ENCODE data around the gene NDUFB10. TPM values are rescaled to one million over a fixed set of nuclear protein-coding genes. Genes with fewer than 3 reads are reported as not detected.
"Not testable (repeated sequence)": the region's sequence is repeated elsewhere in the genome, so short reads cannot be mapped to it uniquely, and the experiment has no call there.

NDUFB10 gene
- total RNA-seq, 8 experiments from 2014 or later, result 153 to 255 (median 183) TPM

DNA sequence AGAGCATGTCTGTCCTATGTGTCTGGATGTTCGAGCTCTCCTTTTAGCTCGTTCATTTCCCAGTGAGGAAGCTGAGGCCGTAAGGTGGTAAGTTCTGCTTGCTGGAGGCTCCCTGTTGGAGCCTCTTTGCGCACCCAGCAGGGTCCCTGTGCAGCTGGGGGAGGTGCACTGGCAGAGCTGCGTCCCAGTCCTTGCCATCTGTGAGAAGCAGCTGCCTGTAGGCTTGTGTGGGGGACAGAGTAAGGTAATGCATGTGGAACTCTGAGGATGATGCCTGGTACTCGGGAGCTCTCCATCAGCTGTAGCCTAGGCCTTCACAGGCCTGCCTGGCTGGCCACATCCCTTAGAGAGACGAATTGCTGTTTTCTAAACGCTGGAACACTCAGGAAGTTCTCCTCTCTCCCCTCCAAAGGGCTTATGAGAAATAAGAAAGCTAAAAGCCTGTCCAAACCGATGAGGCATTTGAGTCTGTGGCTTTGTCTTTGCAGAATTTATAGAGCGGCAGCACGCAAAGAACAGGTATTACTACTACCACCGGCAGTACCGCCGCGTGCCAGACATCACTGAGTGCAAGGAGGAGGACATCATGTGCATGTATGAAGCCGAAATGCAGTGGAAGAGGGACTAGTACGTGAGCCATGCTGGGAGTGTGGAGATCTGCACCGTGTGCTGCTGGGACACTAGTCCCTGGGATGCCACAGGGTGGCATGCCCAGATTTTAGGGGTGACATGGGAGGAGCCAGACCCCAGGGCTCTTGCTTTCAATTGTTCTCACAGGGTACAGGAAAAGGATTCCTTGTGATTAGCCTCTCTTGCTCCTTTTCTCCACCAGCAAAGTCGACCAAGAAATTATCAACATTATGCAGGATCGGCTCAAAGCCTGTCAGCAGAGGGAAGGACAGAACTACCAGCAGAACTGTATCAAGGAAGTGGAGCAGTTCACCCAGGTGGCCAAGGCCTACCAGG is 1.6 kb downstream of the NDUFB10 start:
- in situ Hi-C loops (cut with MboI; ENCODE audit: low pct_unique_long_range_greater_than_20kb in 2 of 9, low sequenced_read_pairs in 9 of 9, unreplicated experiment in 9 of 9), result no loop called here

DNA sequence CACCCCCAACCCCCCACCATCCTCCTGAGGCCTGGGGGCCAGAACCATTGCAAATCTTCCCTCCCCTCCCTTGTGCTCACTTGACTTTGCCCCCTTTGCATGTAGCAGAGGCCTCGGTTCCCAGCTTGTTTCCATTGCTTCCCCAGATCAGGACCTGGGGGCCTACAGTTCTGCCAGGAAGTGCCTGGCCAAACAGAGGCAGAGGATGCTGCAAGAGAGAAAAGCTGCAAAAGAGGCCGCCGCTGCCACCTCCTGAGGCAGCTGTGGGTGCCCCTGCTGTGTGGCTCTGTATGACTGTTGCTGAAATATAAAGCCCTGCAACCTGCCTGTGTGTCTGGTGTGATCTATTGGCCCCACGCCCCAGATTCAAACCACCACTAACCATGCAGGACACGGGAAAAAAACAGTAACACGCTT is 2.3 kb downstream of the NDUFB10 start:
- in situ Hi-C loops (cut with MboI; ENCODE audit: low pct_unique_long_range_greater_than_20kb in 2 of 9, low sequenced_read_pairs in 9 of 9, unreplicated experiment in 9 of 9), result no loop called here
- Histone ChIP-seq H3K4me3 (no peak overlapping the region), H3K4me1 (replicated peaks in 1 of 2) (peaks cover 25 to 30% of the 10 kb centered on the region in 2 donors), H3K27ac (no peak overlapping the region)
- no peak for ATAC-seq (replicated peaks in 6 of 8)
- 33 to 100% (median 53%) methylated on average over 1 to 3 of the region's 6 CpGs; no CpG with 5 or more reads in 7 of the 10 experiments for WGBS, 10 experiments

More for the DNA sequence above, 1.6 kb downstream of the NDUFB10 start:
- Histone ChIP-seq H3K4me3 (peak overlapping the region in 4 of 5 donors; percentile 71 to 93 (median 90)), H3K4me1 (replicated peaks in 1 of 2) (peaks cover 24 to 28% of the 10 kb centered on the region in 2 donors), H3K27ac (no peak overlapping the region)
- ATAC-seq (replicated peaks in 6 of 8), result peak in 3 of 8 experiments; percentile 5 to 9 (median 8)
- WGBS, 10 experiments, result 0 to 60% (median 36%) methylated on average over 1 to 7 of the region's 20 CpGs; no CpG with 5 or more reads in 2 of the 10 experiments

- in situ Hi-C loops (cut with MboI; ENCODE audit: low pct_unique_long_range_greater_than_20kb in 2 of 9, low sequenced_read_pairs in 9 of 9, unreplicated experiment in 9 of 9); ATAC-seq (replicated peaks in 6 of 8); H3K27ac ChIP-seq: not testable (repeated sequence)
- peak overlapping the region in 2 of 5 donors; percentile 89 to 96 for H3K4me3 ChIP-seq
- 42 to 83% (median 67%) methylated on average over 1 to 8 of the region's 37 CpGs; no CpG with 5 or more reads in 5 of the 10 experiments for WGBS, 10 experiments
- peaks cover 25 to 30% of the 10 kb centered on the region in 2 donors for H3K4me1 ChIP-seq (replicated peaks in 1 of 2)
Measured at GRCh38 chr16:1962161-1963153, 3.1 kb downstream of the NDUFB10 start.

- Histone ChIP-seq H3K4me1 (replicated peaks in 1 of 2) (peaks cover 25 to 28% of the 10 kb centered on the region in 2 donors), H3K4me3 (peak overlapping the region; percentile 69 to 96 (median 89)), H3K27ac (peak overlapping the region; percentile 62 to 94)
- WGBS, 10 experiments, result 0 to 47% (median 6%) methylated on average over 3 to 19 of the region's 44 CpGs; no CpG with 5 or more reads in 1 of the 10 experiments
- in situ Hi-C loops (cut with MboI; ENCODE audit: low pct_unique_long_range_greater_than_20kb in 2 of 9, low sequenced_read_pairs in 9 of 9, unreplicated experiment in 9 of 9), result no loop called here
- peak in 6 of 8 experiments; percentile 0 to 27 (median 2) for ATAC-seq (replicated peaks in 6 of 8)
Measured at GRCh38 chr16:1963806-1964505, 4.6 kb downstream of the NDUFB10 start.

- ATAC-seq (replicated peaks in 6 of 8), result peak; percentile 55 to 91 (median 88)
- H3K4me1 ChIP-seq (replicated peaks in 1 of 2), result peaks cover 25 to 26% of the 10 kb centered on the region in 2 donors
- H3K4me3 ChIP-seq, result peak within 1 kb of the TSS; percentile 69 to 96 (median 89)
- peak within 1 kb of the TSS; percentile 88 to 94 for H3K27ac ChIP-seq
- in situ Hi-C loops (cut with MboI; ENCODE audit: low pct_unique_long_range_greater_than_20kb in 2 of 9, low sequenced_read_pairs in 9 of 9, unreplicated experiment in 9 of 9), result no loop called here
- 0 to 4% (median 0%) methylated on average over 2 to 16 of the region's 97 CpGs; no CpG with 5 or more reads in 5 of the 10 experiments for WGBS, 10 experiments
Measured at GRCh38 chr16:1964506-1965395, 5.4 kb downstream of the NDUFB10 start, which contains the start of gene RPS2. TSS of gene RPS2 (minus strand) at chr16:1964826. CDS start at chr16:1964625, 201 bp downstream.

DNA sequence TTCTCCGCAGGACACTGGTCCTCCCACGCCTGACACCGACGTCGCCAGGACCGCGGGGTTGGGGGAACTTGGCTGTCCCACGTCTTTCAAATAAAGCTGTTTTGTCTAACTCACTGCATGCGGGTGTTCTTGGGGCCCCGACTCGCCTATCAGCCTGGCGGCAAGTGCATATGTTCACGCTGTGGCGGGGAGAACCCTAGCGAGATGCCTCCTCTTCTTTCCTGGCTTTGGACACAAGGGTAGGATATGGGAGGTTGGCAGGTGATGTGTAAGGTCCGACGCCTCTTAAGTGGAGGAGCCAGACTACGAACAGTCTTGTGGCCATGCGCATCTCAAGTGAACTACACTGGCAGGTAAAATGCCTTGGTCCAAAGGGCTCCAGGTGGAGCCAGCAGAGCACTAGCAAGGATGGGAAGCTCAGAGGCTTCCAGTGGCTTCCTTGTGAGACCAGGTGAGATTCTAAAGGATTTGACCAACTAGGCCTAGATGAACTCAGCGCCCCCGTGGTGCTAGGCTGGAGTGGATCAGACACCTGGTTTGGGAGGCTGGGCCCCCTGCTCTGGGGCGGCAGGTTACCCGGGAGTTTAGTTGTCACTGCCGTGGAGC is 6.2 kb downstream of the NDUFB10 start:
- WGBS, 10 experiments, result 0 to 61% (median 11%) methylated on average over 1 to 12 of the region's 24 CpGs; no CpG with 5 or more reads in 5 of the 10 experiments
- H3K27ac ChIP-seq, result peak overlapping the region; percentile 88 to 94
- in situ Hi-C loops (cut with MboI; ENCODE audit: low pct_unique_long_range_greater_than_20kb in 2 of 9, low sequenced_read_pairs in 9 of 9, unreplicated experiment in 9 of 9), result no loop called here
- H3K4me3 ChIP-seq, result peak overlapping the region; percentile 69 to 96 (median 89)
- peaks cover 20 to 21% of the 10 kb centered on the region in 2 donors for H3K4me1 ChIP-seq (replicated peaks in 1 of 2)
- ATAC-seq (replicated peaks in 6 of 8), result no peak

DNA sequence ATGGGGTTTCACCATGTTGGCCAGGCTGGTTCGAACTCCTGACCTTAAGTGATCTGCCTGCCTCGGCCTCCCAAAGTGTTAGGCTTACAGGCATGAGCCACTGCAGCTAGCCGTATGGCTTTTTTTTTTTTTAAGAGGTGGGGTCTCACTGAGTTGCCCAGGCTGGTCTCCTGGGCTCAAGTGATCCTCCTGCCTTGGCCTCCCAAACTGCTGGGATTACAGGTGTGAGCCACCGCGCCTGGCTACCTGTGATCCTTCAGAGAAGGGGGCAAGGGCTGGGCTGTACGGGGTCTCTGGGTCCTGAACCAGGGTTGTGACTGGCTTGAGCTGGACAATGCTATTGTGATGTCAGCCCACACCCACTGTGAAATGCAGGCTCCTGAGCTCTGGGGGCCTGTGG is 7.1 kb downstream of the NDUFB10 start, which contains the start of gene RNF151:
TSS of gene RNF151 (plus strand) at position 397 of the 400 bp plus-strand sequence. CDS start 26 bp downstream, outside the sequence.
- in situ Hi-C loops (cut with MboI; ENCODE audit: low pct_unique_long_range_greater_than_20kb in 2 of 9, low sequenced_read_pairs in 9 of 9, unreplicated experiment in 9 of 9), result no loop called here
- no peak within 1 kb of the TSS for H3K27ac ChIP-seq
- H3K4me3 ChIP-seq, result peak within 1 kb of the TSS; percentile 69 to 96 (median 89)
- peaks cover 20 to 22% of the 10 kb centered on the region in 2 donors for H3K4me1 ChIP-seq (replicated peaks in 1 of 2)
- 85 to 100% (median 93%) methylated on average over 1 to 6 of the region's 6 CpGs; no CpG with 5 or more reads in 5 of the 10 experiments for WGBS, 10 experiments
- peak in 1 of 8 experiments; percentile 0 for ATAC-seq (replicated peaks in 6 of 8)

DNA sequence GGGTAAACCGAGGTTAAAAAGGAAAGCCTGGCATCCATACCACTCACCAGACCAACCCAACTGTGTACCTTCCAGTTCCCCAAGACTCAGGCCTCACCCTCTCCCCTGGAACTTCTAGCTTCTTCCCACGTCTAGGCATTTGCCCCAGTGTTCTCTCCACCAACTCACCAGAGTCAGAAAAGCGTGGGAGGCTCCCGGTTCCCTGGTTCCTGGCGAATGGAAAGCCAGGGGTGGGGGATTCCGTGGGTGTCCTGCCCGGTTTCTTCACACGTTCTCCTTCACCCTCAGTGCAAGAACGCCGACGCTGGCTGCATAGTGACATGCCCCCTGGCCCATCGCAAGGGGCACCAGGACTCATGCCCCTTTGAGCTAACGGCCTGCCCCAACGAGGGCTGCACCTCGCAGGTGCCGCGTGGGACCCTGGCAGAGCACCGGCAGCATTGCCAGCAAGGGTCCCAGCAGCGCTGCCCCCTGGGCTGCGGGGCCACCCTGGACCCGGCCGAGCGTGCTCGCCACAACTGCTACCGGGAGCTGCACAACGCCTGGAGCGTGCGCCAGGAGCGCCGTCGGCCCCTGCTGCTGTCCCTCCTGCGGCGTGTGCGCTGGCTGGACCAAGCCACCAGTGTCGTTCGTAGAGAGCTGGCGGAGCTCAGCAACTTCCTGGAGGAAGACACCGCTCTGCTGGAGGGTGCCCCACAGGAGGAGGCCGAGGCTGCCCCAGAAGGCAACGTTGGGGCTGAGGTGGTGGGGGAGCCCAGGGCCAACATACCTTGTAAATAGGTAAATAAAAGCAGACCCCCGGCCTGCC is 9.0 kb downstream of the NDUFB10 start:
- Histone ChIP-seq H3K4me3 (no peak overlapping the region), H3K27ac (no peak overlapping the region), H3K4me1 (replicated peaks in 1 of 2) (peaks cover 16 to 24% of the 10 kb centered on the region in 2 donors)
- no peak for ATAC-seq (replicated peaks in 6 of 8)
- in situ Hi-C loops (cut with MboI; ENCODE audit: low pct_unique_long_range_greater_than_20kb in 2 of 9, low sequenced_read_pairs in 9 of 9, unreplicated experiment in 9 of 9), result no loop called here
- WGBS, 10 experiments, result 73 to 100% (median 78%) methylated on average over 1 to 14 of the region's 41 CpGs; no CpG with 5 or more reads in 6 of the 10 experiments

- ATAC-seq (replicated peaks in 6 of 8), result peak; percentile 80 to 92 (median 88)
- peak within 1 kb of the TSS; percentile 81 to 98 (median 92) for H3K4me3 ChIP-seq
- WGBS, 10 experiments, result 0 to 2% (median 0%) methylated on average over 1 to 25 of the region's 78 CpGs; no CpG with 5 or more reads in 5 of the 10 experiments
- in situ Hi-C loops (cut with MboI; ENCODE audit: low pct_unique_long_range_greater_than_20kb in 2 of 9, low sequenced_read_pairs in 9 of 9, unreplicated experiment in 9 of 9), result no loop called here
- H3K4me1 ChIP-seq (replicated peaks in 1 of 2), result peaks cover 5 to 15% of the 10 kb centered on the region in 2 donors
- peak within 1 kb of the TSS; percentile 96 for H3K27ac ChIP-seq
Measured at GRCh38 chr16:1971796-1972489, 12.6 kb downstream of the NDUFB10 start, which contains the start of gene TBL3. TSS of gene TBL3 (plus strand) at chr16:1972053. CDS start at chr16:1972165, 112 bp downstream.

All from motor neuron (in vitro differentiated cells).